KOPT-K1 (cell line): ENCODE measurements around the gene RAP1GAP2.
A peak's percentile ranks its signal among the peaks of the same experiment; 100 is the strongest.

ENCODE experiments used
- H3K27ac ChIP-seq: fragments of 200-600 bp; sonication (generic); 2 replicates; pipeline ENCODE4 v1.5.1; 2016; ENCODE audit warnings: antibody characterized with exemption, mild to moderate bottlenecking, low read depth, low read length; ENCODE audit not compliant: poor library complexity, severe bottlenecking
- H3K36me3 ChIP-seq: fragments of 200-600 bp; sonication (generic); 2 replicates; pipeline ENCODE4 v1.5.1; 2017; ENCODE audit warnings: antibody characterized with exemption, mild to moderate bottlenecking, low read length, moderate library complexity; ENCODE audit not compliant: insufficient read depth
- H3K9me3 ChIP-seq: fragments of 200-600 bp; sonication (generic); 2 replicates; pipeline ENCODE4 v1.5.1; 2017; ENCODE audit warnings: antibody characterized with exemption, low read length, mild to moderate bottlenecking; ENCODE audit not compliant: insufficient read depth, poor library complexity, severe bottlenecking

RAP1GAP2 gene

DNA sequence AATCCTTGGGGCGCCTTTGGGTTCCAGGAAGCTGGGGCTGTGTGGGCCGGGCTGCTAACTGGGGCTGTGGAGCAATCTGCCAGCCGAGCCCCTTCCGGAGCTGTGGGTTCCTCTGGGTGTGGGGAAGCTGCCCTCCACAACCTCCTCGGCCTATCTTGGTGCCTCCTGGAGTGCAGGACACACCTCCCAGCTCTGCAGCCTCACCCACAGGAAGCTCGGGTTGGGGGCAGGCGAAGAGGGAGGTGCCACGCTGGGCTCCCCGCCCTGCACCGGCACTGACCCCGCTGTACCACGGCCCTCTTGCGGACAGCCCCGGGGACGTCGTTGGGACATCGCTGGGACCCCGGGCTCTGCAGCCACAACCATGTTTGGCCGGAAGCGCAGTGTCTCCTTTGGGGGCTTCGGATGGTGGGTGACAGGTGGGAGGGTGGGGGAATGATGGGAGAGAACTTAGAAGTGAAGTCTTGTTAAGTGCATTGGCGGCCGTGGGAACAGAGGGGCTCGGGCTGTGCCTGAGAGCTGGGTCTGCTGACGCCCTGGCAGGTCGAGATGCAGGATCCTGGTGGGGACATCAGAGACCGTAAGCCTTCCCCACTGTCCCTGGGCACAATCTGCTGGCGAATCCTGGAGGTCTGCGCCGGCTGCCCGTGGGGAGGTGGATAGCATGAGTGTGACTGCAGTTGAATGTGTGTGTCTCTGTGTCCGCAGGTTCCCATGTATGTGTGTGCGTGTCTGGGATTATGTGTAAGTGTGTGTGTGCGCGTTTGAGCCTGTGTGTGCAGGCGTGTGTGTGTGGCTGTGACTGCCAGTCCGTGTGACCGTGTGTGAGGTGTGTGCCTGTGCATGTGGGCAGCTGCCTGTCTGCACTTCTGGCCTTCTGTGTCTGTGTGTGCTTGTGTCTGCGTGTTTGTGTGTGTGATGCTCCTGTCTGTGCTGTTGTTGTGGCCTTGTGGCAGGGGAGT, at the start of gene RAP1GAP2:
RAP1GAP2 (plus strand) TSS at position 275 of the 962 bp plus-strand sequence; CDS start at position 365, 90 bp downstream.
- Histone ChIP-seq H3K36me3 (no peaks in the 10 kb centered on the region), H3K27ac (peak within 1 kb of the TSS; percentile 33), H3K9me3 (no peaks in the 10 kb centered on the region)

DNA sequence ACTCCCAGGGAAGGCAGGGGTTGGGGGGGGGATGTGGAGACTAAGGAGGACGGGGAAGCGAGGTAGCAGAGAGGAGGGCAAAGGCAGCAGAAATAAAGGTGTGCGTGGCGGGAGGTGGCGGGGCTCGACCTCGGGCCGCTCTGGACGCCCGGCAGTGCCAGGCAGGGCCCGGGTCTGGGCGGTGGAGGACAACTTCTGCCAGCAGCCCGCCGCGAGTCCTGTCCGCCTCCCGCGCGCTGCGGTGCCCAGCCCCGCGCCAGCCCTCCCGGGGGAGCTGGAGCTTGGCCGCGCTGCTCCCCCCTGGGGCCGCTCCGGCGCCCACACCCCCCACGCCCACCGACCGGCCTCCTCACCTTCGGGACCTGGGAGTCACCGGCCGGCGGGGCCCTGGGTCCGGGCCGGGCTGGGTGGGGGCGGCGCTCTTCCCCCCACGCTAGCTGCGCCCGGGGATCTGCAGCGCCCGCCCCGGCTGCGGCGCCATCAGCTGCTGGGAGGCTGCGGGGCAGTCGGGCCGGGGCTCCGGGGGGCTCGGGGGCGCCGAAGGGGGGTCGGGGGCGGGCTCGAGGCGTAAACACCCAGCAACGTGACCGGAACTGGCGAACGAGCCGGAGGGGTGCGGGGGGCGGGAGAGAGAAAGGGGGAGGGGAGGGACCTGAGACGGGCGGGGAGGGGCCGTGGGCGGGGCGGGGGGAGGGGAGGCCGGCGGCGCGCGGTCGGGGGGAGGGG, 47.0 kb upstream of the RAP1GAP2 start, which contains the start of gene CCDC92B:
CCDC92B (minus strand) TSS at position 595 of the 726 bp plus-strand sequence. CDS start 14,507 bp downstream, outside the sequence.
- H3K36me3 ChIP-seq: no peaks in the 10 kb centered on the region
- no peak within 1 kb of the TSS for H3K27ac ChIP-seq
- no peaks in the 10 kb centered on the region for H3K9me3 ChIP-seq

DNA sequence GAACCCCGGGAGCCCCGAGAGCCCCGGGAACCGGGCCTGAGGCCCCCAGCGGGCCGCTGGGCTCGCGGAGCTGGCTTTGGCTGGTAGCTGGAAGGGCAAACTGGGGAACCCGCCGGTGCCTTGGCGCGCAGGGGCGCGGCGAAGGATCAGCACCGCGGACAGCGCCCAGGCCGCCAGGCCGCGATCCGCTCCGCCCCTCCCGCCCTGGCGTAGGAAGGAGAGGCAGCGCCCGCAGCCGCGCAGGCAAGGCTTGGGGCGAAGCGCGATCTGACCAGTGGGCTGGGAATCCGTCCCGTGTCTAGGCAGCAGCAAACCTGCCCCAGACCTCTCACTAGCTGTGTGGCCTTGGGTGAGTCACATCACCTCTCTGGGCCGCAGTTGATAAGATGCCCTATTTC, 46.5 kb upstream of the RAP1GAP2 start:
- H3K36me3 ChIP-seq: no peaks in the 10 kb centered on the region
- no peaks in the 10 kb centered on the region for H3K9me3 ChIP-seq
- no peak overlapping the region for H3K27ac ChIP-seq

DNA sequence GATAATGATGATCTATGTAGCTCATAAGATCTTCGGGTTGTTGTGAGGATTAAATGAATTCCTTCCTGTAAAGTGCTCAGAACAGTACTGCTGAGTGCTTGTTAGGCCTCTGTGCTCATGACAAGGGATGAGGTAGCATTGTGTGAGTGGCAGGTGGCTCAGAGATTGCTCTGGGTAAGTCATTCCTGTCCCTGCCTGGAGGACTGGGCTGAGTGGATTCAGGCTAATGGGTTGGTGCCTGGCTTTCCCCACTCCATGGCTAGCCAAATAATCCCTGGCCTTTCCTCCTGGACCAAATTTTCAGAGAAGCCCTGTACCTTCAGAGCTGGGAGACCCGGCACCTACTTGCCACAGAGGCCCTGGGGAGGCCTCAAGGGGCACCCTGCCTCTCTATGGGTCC, 45.5 kb upstream of the RAP1GAP2 start:
- Histone ChIP-seq H3K36me3 (no peaks in the 10 kb centered on the region), H3K27ac (no peak overlapping the region), H3K9me3 (no peaks in the 10 kb centered on the region)

DNA sequence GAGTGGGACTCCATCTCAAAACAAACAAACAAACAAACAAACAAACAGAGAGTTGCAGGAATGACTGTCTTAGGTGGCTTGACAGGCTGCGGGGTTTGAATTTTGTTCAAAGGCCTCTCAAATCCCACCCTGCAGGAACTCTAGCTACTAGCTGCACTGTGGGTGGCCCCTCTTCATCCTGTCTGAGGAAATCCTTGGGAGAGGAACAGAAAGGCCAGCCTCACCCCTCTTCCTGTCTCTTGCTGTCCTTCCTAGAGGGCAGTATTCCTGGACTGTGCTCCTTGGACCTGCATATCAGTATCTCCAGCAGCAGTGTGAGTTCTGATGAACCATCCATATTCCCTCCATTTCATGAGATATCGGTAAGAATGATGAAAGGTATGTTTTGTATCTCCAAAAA, 44.7 kb upstream of the RAP1GAP2 start:
- H3K9me3 ChIP-seq: no peaks in the 10 kb centered on the region
- no peaks in the 10 kb centered on the region for H3K36me3 ChIP-seq
- no peak overlapping the region for H3K27ac ChIP-seq

DNA sequence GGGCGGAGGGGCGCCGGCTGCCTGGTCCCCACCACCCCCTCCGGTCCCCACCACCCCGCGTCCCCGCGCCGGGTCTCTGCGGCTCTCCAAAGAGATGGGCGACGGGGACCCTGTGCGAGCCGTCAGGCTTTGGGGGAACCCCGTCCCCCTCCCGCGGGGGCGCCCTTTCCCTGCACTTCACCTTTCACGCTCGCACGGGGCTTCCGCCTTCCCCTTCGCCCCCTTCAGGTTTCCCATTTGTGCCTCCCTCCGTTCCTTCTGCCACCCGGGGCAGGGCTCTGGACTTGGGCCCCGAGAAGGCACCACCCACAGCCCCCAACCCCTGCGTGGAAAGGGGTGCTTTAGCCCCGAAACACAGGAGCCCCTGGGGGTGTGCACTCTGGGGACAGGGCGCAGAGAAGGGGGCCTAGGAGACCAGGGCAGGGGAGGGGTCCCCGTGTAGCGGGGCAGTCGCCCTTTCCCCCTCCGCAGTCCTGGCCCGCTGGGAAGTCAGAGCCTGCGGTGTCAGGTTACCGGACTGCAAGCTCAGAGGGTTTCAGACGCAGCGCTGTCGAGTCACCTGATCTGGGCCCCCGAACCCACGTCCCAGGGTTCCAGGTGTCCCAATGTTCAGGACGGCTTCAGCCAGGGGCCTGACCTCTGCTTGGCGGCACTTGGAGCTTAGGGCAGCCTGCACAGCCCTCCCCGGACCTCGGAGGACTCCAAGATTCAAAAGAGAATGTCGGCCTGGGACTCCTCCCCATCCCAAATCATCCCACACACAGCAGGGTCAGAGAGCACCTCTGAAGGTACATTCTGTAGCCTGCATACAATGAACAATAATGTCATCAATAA, 40.1 kb upstream of the RAP1GAP2 start:
- H3K27ac ChIP-seq: no peak overlapping the region
- no peaks in the 10 kb centered on the region for H3K9me3 ChIP-seq

DNA sequence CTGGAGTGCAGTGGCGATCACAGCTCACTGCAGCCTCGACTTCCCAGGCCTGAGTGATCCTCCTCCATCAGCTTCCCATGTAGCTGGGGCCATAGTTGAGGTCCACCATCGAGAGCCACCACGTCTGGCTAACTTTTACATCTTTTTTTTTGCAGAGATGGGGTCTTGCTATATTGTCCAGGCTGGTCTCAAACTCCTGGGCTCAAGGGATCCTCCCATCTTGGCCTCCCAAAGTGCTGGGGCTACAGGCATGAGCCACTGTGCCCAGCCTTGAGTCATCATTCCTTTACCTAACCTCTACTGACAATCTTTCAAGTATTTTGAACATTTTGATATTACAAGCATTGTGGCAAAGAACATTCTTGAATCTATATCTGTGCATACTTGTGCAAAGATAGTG, 37.4 kb upstream of the RAP1GAP2 start:
- no peak overlapping the region for H3K27ac ChIP-seq
- H3K9me3 ChIP-seq: no peaks in the 10 kb centered on the region
- no peaks in the 10 kb centered on the region for H3K36me3 ChIP-seq

More for the DNA sequence above, 40.1 kb upstream of the RAP1GAP2 start:
- H3K36me3 ChIP-seq: no peaks in the 10 kb centered on the region

DNA sequence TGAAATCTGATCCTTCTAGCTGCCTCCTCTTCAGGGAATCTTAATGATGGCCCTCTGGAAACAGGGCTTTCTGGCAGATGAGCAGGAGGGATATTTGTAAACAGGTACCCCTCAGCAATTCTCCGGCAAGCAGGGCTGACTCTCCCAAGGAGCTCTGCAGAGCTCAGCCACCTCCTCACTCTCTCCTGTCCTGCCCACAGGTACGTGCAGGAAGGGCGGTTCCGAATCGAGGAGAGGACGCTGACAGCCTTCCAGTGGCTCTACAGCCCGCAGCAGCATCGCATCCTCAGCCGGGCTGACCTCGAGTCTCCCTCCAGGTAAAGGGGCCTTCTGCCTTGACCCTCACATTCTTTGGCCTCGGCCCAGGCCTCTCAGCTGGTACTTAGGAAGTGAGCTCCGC, 26.1 kb upstream of the RAP1GAP2 start:
- Histone ChIP-seq H3K27ac (no peak overlapping the region), H3K9me3 (no peaks in the 10 kb centered on the region), H3K36me3 (no peaks in the 10 kb centered on the region)

DNA sequence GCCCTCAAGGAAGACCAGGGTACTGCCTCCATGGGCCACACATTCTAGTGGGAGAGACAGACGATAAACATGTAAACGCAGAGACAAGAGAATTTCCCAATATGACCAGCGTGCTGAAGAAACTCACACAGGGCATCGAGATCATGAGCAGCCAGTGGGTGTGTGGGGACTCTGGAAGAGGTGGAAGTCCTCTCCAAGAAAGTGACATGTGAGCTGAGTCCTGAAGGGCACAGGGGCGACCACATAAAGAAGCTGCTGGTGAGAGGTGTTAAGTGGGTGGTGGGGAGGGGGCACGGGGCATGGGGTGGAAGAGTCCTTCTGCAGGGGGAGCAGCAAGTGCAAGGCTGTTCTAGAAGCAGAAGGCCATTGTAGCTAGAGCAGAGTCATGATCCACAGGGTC, 21.0 kb upstream of the RAP1GAP2 start:
- no peaks in the 10 kb centered on the region for H3K36me3 ChIP-seq
- no peak overlapping the region for H3K27ac ChIP-seq
- no peaks in the 10 kb centered on the region for H3K9me3 ChIP-seq

DNA sequence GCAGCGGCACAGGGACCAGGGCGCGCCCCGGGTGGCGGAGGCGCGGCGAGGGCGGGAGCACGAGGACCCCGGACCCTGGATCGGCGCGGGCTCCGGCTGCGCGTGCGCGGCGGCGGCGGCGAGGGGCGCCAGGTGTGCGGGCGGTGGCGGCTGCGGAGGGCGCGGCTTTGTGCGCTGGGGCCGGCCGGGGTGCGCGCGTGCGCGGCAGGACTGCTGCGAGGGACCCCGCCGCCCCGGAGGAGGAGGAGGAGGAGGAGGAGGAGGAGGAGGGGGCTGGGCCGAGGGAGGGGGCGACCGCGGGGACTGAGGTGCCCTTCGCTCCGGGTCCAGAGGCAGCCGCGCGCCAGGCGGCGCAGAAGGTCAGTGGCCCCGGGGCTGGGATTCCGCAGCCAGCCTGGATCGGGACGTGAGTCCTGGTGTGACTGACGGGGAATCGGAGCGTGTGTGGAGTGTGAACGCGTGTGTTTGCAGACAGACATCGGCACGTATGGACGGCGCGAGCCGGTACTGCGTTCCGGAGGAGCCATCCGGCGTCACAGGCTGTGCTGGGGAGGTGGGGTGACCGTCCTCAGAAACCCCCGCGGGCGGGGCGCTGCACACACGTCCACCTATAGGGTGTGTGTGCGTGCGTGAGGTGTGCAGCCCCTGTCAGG, 19.5 kb upstream of the RAP1GAP2 start:
- Histone ChIP-seq H3K9me3 (no peaks in the 10 kb centered on the region), H3K36me3 (no peaks in the 10 kb centered on the region), H3K27ac (no peak overlapping the region)

DNA sequence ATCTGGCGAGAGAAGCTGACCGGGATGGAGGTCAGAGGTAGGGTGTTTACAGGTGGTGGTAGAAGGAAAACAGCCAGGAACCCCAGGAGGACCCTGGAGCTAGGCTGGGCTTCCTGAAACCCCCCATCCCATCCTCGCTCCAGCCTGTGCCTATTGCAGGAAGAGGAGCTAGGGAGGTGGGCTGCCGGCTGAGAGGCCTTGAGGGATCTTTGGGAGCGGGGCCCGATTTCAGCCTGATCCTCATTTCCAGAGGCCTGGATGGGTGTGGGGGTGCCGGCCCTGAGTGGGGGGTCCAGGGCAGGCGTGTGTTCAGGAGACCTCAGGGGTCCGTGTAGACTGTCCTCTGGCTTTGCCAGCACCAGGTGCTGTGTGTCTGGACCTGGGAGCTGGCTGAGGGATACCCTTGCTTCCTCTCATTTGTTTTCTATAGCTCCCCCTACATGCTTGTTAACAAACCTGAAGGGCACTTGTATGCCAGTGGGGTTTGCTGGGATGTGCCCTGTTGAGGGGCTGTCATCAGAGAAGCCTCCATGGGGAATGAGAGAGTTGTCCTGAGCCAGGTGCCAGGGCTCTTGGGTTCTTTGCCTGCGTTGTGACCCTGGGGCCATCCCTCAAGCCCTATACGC, 18.9 kb upstream of the RAP1GAP2 start:
- no peaks in the 10 kb centered on the region for H3K36me3 ChIP-seq
- H3K27ac ChIP-seq: no peak overlapping the region
- H3K9me3 ChIP-seq: no peaks in the 10 kb centered on the region

DNA sequence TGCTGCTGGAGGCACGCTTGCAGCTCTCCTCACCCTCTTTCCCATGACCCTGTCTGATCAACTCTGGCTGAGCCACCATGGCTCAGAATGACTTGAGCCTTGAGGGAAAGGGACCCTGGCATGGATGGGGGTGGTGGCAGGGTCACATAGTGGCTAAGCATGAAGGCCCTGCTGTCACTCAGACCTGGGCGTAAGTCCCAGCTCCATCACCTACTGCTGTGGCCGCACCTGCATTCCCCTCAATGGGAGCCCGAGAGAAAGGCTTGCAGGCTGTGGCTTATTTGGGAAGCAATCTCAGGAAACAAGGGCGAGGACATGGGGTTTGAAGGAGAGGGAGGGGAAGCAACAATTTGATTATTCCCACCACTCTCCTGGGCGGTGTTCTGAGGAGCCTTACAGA, 17.7 kb upstream of the RAP1GAP2 start:
- no peaks in the 10 kb centered on the region for H3K36me3 ChIP-seq
- no peak overlapping the region for H3K27ac ChIP-seq
- H3K9me3 ChIP-seq: no peaks in the 10 kb centered on the region

DNA sequence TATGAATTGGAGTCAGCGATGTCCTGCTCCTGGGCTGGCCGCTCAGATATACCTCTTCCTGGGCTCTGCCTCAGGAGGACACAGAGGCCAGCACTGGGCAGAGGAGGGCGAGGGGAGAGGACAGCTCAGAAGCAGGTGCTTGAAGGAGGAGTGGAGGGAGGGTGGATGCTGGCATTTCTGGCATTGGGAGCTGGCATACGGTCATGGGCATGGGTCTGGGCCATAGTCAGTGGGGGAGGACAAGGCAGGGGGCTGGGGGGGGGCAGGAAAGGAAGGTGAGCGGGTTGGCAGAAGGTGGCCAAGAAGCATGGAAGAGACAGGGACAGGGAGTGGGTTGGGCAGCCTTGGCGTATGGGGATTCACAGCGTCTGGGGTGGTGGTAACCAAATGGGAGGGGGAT, 16.7 kb upstream of the RAP1GAP2 start:
- no peaks in the 10 kb centered on the region for H3K9me3 ChIP-seq
- no peak overlapping the region for H3K27ac ChIP-seq
- no peaks in the 10 kb centered on the region for H3K36me3 ChIP-seq

DNA sequence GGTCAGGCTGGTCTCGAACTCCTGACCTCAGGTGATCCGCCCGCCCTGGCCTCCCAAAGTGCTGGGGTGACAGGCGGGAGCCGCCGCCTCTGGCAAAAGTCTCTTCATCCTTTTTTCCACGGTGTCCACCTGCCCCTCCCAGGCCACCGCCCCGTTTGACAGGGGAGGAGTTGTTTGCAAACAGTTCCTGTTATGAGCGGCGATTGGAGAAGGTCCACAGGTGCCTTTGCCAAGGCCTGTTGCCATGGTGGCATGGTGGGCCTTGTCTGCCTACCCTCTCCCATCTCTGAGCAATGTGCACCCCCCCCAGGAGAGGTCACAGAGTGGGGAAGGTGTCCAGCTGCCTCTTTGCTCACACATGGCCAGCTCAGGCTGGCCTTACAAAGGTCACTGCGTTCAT, 16.0 kb upstream of the RAP1GAP2 start:
- Histone ChIP-seq H3K36me3 (no peaks in the 10 kb centered on the region), H3K9me3 (no peaks in the 10 kb centered on the region), H3K27ac (no peak overlapping the region)
